ENCODE data around the gene ADAMTSL2. TPM values are rescaled to one million over a fixed set of nuclear protein-coding genes. Genes with fewer than 3 reads are reported as not detected.
"Not testable (repeated sequence)": the region's sequence is repeated elsewhere in the genome, so short reads cannot be mapped to it uniquely, and the experiment has no call there.

Gene ADAMTSL2
- total RNA-seq, 1 donor from 2014 or later, result 0.16 TPM

GRCh38 chr9:133563291-133563796, 28.8 kb downstream of the ADAMTSL2 start:
- H3K4me3 Mint-ChIP-seq, result no peak overlapping the region
- H3K27me3 Mint-ChIP-seq (ENCODE audit: low read depth), result peaks cover 7% of the 10 kb centered on the region
- H3K36me3 Mint-ChIP-seq (ENCODE audit: low read depth), result no peaks in the 10 kb centered on the region
- H3K4me1 Mint-ChIP-seq, result peaks cover 23% of the 10 kb centered on the region
- H3K27ac Mint-ChIP-seq (ENCODE audit: unreplicated experiment), result no peak overlapping the region
- H3K9me3 Mint-ChIP-seq, result no peaks in the 10 kb centered on the region
- TF ChIP-seq CTCF (conservative IDR thresholded peaks at IDR 0.05), result no peak
- DNase-seq (ENCODE audit: low read depth, low spot score), result no peak

- DNase-seq (ENCODE audit: low read depth, low spot score); H3K36me3 Mint-ChIP-seq (ENCODE audit: low read depth); H3K9me3 Mint-ChIP-seq; H3K27ac Mint-ChIP-seq (ENCODE audit: unreplicated experiment); H3K4me3 Mint-ChIP-seq; H3K27me3 Mint-ChIP-seq (ENCODE audit: low read depth): not testable (repeated sequence)
- H3K4me1 Mint-ChIP-seq, result peaks cover 20% of the 10 kb centered on the region
Measured at GRCh38 chr9:133563814-133564213, 29.3 kb downstream of the ADAMTSL2 start.

- TF ChIP-seq CTCF (conservative IDR thresholded peaks at IDR 0.05), result no peak
- Mint-ChIP-seq H3K4me1 (peaks cover 20% of the 10 kb centered on the region), H3K27me3 (ENCODE audit: low read depth) (peaks cover 9% of the 10 kb centered on the region), H3K9me3 (no peaks in the 10 kb centered on the region), H3K36me3 (ENCODE audit: low read depth) (no peaks in the 10 kb centered on the region), H3K27ac (ENCODE audit: unreplicated experiment) (no peak overlapping the region), H3K4me3 (no peak overlapping the region)
- DNase-seq (ENCODE audit: low read depth, low spot score), result no peak
Measured at GRCh38 chr9:133564451-133565116, 30.1 kb downstream of the ADAMTSL2 start.

GRCh38 chr9:133566382-133566781, 31.9 kb downstream of the ADAMTSL2 start:
- Mint-ChIP-seq H3K27me3 (ENCODE audit: low read depth) (peaks cover 9% of the 10 kb centered on the region), H3K9me3 (no peaks in the 10 kb centered on the region), H3K4me3 (no peak overlapping the region), H3K36me3 (ENCODE audit: low read depth) (no peaks in the 10 kb centered on the region), H3K27ac (ENCODE audit: unreplicated experiment) (no peak overlapping the region), H3K4me1 (peaks cover 15% of the 10 kb centered on the region)
- TF ChIP-seq CTCF (conservative IDR thresholded peaks at IDR 0.05), result no peak
- DNase-seq (ENCODE audit: low read depth, low spot score), result no peak

GRCh38 chr9:133566817-133567216, 32.3 kb downstream of the ADAMTSL2 start:
- Mint-ChIP-seq H3K9me3 (no peaks in the 10 kb centered on the region), H3K36me3 (ENCODE audit: low read depth) (no peaks in the 10 kb centered on the region), H3K27ac (ENCODE audit: unreplicated experiment) (no peak overlapping the region), H3K4me1 (peaks cover 15% of the 10 kb centered on the region), H3K27me3 (ENCODE audit: low read depth) (peaks cover 9% of the 10 kb centered on the region), H3K4me3 (no peak overlapping the region)
- TF ChIP-seq CTCF (conservative IDR thresholded peaks at IDR 0.05), result no peak
- DNase-seq (ENCODE audit: low read depth, low spot score), result no peak

- H3K36me3 Mint-ChIP-seq (ENCODE audit: low read depth), result no peaks in the 10 kb centered on the region
- peaks cover 7% of the 10 kb centered on the region for H3K27me3 Mint-ChIP-seq (ENCODE audit: low read depth)
- no peak overlapping the region for H3K4me3 Mint-ChIP-seq
- H3K9me3 Mint-ChIP-seq, result no peaks in the 10 kb centered on the region
- TF ChIP-seq CTCF (conservative IDR thresholded peaks at IDR 0.05), result no peak
- no peak for DNase-seq (ENCODE audit: low read depth, low spot score)
- H3K27ac Mint-ChIP-seq (ENCODE audit: unreplicated experiment), result no peak overlapping the region
- H3K4me1 Mint-ChIP-seq, result peaks cover 12% of the 10 kb centered on the region
Measured at GRCh38 chr9:133568186-133568585, 33.7 kb downstream of the ADAMTSL2 start.
